Vagina (tissue), 2 donors: Measurements from ENCODE around the gene GRM7. TPM values are rescaled to one million over a fixed set of nuclear protein-coding genes. Genes with fewer than 3 reads are reported as not detected.

Experiments
- DNase-seq, 2 donors: peaks; one replicate each; pipeline ENCODE4 v3.0.0-alpha.2; 2017; ENCODE audit errors: extremely low spot score in 2 of 2
- H3K27ac ChIP-seq: fragments of 200-600 bp; sonication (generic); one replicate; pipeline ENCODE4 v1.5.1; 2019
- H3K27me3 ChIP-seq: fragments of 200-600 bp; sonication (generic); one replicate; pipeline ENCODE4 v1.5.1; 2019
- H3K36me3 ChIP-seq, 2 donors: fragments of 200-600 bp; sonication (generic); one replicate each; pipeline ENCODE4 v1.5.1; 2017 to 2019
- H3K4me1 ChIP-seq: fragments of 200-600 bp; sonication (generic); one replicate; pipeline ENCODE4 v1.5.1; 2019
- H3K4me3 ChIP-seq, 2 donors: fragments of 200-600 bp; sonication (generic); 1 replicate in 1 of 2; 2 replicates in 1 of 2; pipeline ENCODE4 v1.5.1; 2016 to 2019
- H3K9me3 ChIP-seq: fragments of 200-600 bp; sonication (generic); one replicate; pipeline ENCODE4 v1.5.1; 2019
- CTCF ChIP-seq, 3 experiments: fragments of 450-650 bp in 2 of 3; fragments of 200-600 bp in 1 of 3; sonication (generic) in 1 of 3; IDR thresholded peaks; one replicate each; pipeline ENCODE4 v1.5.1; 2017 to 2019; ENCODE audit warnings: antibody characterized with exemption in 3 of 3, mild to moderate bottlenecking in 2 of 3, moderate library complexity in 2 of 3
- POLR2A ChIP-seq, 2 donors: fragments of 450-650 bp; IDR thresholded peaks; one replicate each; pipeline ENCODE4 v1.6.1; 2017; ENCODE audit warnings: antibody characterized with exemption in 2 of 2, mild to moderate bottlenecking in 2 of 2, moderate library complexity in 2 of 2
- POLR2AphosphoS5 ChIP-seq, 2 donors: sonication (generic); formaldehyde crosslinking; IDR thresholded peaks; one replicate each; pipeline ENCODE4 v1.9.0; 2017; ENCODE audit warnings: antibody characterized with exemption in 2 of 2, mild to moderate bottlenecking in 2 of 2, low read depth in 1 of 2; ENCODE audit not compliant: insufficient read depth in 1 of 2
- intact Hi-C: fragments of 100-400 bp; cut with DNase I; formaldehyde crosslinking; loops from one replicate; pipeline ENCODE4 v1.15.1; 2023
- total RNA-seq: library from RNA; depleted of rRNA; stranded (reverse); fragments of >200 nt; gene quantifications from one replicate; pipeline ENCODE4 v1.2.3, GENCODE V29; 2016

GRM7 gene
- total RNA-seq, 1 donor from 2014 or later = 2.0 TPM

- Histone ChIP-seq H3K9me3 (no peaks in the 10 kb centered on the region), H3K4me1 (no peaks in the 10 kb centered on the region), H3K27ac (no peak overlapping the region), H3K27me3 (no peaks in the 10 kb centered on the region), H3K36me3 (no peaks in the 10 kb centered on the region), H3K4me3 (no peak overlapping the region)
- TF ChIP-seq POLR2A (IDR thresholded peaks at IDR 0.05) (no peak), POLR2AphosphoS5 (IDR thresholded peaks at IDR 0.05; ENCODE audit: insufficient read depth in 1 of 2, low read depth in 1 of 2) (no peak), CTCF (IDR thresholded peaks at IDR 0.05) (no peak)
- intact Hi-C loops = no loop called here
- DNase-seq = no peak
Observed at GRCh38 chr3:6989608-6990291, 128.8 kb downstream of the GRM7 start.

- intact Hi-C loops = no loop called here
- Histone ChIP-seq H3K4me3 (no peak overlapping the region), H3K36me3 (no peaks in the 10 kb centered on the region), H3K27ac (no peak overlapping the region), H3K9me3 (no peaks in the 10 kb centered on the region), H3K27me3 (no peaks in the 10 kb centered on the region), H3K4me1 (no peaks in the 10 kb centered on the region)
- no peak for DNase-seq
- TF ChIP-seq POLR2A (IDR thresholded peaks at IDR 0.05) (no peak), POLR2AphosphoS5 (IDR thresholded peaks at IDR 0.05; ENCODE audit: insufficient read depth in 1 of 2, low read depth in 1 of 2) (no peak), CTCF (IDR thresholded peaks at IDR 0.05) (no peak)
Observed at GRCh38 chr3:6994081-6994668, 133.3 kb downstream of the GRM7 start.

- no peaks in the 10 kb centered on the region for H3K36me3 ChIP-seq
- intact Hi-C loops = no loop called here
- no peaks in the 10 kb centered on the region for H3K9me3 ChIP-seq
- no peaks in the 10 kb centered on the region for H3K4me1 ChIP-seq
- no peak overlapping the region for H3K27ac ChIP-seq
- no peak for DNase-seq
- TF ChIP-seq POLR2A (IDR thresholded peaks at IDR 0.05) (no peak), POLR2AphosphoS5 (IDR thresholded peaks at IDR 0.05; ENCODE audit: insufficient read depth in 1 of 2, low read depth in 1 of 2) (no peak), CTCF (IDR thresholded peaks at IDR 0.05) (no peak)
- H3K4me3 ChIP-seq = no peak overlapping the region
- H3K27me3 ChIP-seq = no peaks in the 10 kb centered on the region
Observed at GRCh38 chr3:7000501-7000900, 139.6 kb downstream of the GRM7 start.

GRCh38 chr3:7001370-7001769 lies 140.5 kb downstream of the GRM7 start:
- no peaks in the 10 kb centered on the region for H3K9me3 ChIP-seq

More at GRCh38 chr3:7001370-7001769, 140.5 kb downstream of the GRM7 start:
- H3K27ac ChIP-seq = no peak overlapping the region
- DNase-seq = no peak
- no peak for TF ChIP-seq CTCF (IDR thresholded peaks at IDR 0.05)
- TF ChIP-seq POLR2AphosphoS5 (IDR thresholded peaks at IDR 0.05; ENCODE audit: insufficient read depth in 1 of 2, low read depth in 1 of 2) = no peak
- TF ChIP-seq POLR2A (IDR thresholded peaks at IDR 0.05) = no peak
- H3K4me1 ChIP-seq = no peaks in the 10 kb centered on the region
- no peak overlapping the region for H3K4me3 ChIP-seq
- H3K36me3 ChIP-seq = no peaks in the 10 kb centered on the region
- H3K27me3 ChIP-seq = no peaks in the 10 kb centered on the region
- intact Hi-C loops = no loop called here
